Activated B cell treated with CpG ODN at 0.5 μM for 24 hours (primary cell): ENCODE measurements around the gene SLC25A19. TPM values are rescaled to one million over a fixed set of nuclear protein-coding genes. Genes with fewer than 3 reads are reported as not detected.
"Not testable (repeated sequence)": the region's sequence is repeated elsewhere in the genome, so short reads cannot be mapped to it uniquely, and the experiment has no call there.

ENCODE experiments used
- ATAC-seq: fragments of 200-7000 bp; cut with Tn5 transposase; one replicate; pipeline ENCODE4 v1.10.0; 2021; ENCODE audit warnings: low read depth, mild to moderate bottlenecking, moderate library complexity
- CTCF ChIA-PET: fragments of 350-600 bp; sonication (Branson Sonifier 250); formaldehyde crosslinking; loops from one replicate; lab custom pipeline; 2021; ENCODE audit warnings: antibody characterized with exemption; lab: Charles Lee
- POLR2A ChIA-PET: fragments of 350-600 bp; sonication (Branson Sonifier 250); formaldehyde crosslinking; loops from one replicate; lab custom pipeline; 2021; ENCODE audit warnings: antibody characterized with exemption; lab: Charles Lee
- DNase-seq: peaks from one replicate; pipeline ENCODE4 v3.0.0; 2022
- H3K27ac Mint-ChIP-seq: one replicate; pipeline ENCODE4 v1.8.0; 2020; ENCODE audit warnings: mixed read lengths
- H3K27me3 Mint-ChIP-seq: one replicate; pipeline ENCODE4 v1.8.0; 2021; ENCODE audit warnings: mixed read lengths
- H3K36me3 Mint-ChIP-seq: one replicate; pipeline ENCODE4 v1.8.0; 2021; ENCODE audit warnings: low read depth, mixed read lengths
- H3K4me1 Mint-ChIP-seq: one replicate; pipeline ENCODE4 v1.8.0; 2021; ENCODE audit warnings: mixed read lengths
- H3K4me3 Mint-ChIP-seq: one replicate; pipeline ENCODE4 v1.8.0; 2020; ENCODE audit warnings: mild to moderate bottlenecking, mixed read lengths
- H3K9me3 Mint-ChIP-seq: one replicate; pipeline ENCODE4 v1.8.0; 2020; ENCODE audit warnings: mixed read lengths
- intact Hi-C: fragments of 100-400 bp; cut with micrococcal nuclease; formaldehyde crosslinking; loops from one replicate; pipeline ENCODE4 v1.15.1; 2024
- total RNA-seq: library from RNA; stranded (reverse); gene quantifications from 2 replicates; pipeline ENCODE4 v1.2.3, GENCODE V29; 2022
- TF ChIP-seq, protein P1 (sequence below): fragments of 200-600 bp; IDR thresholded peaks from one replicate; pipeline ENCODE4 v1.8.0; 2022; ENCODE audit warnings: antibody characterized with exemption, mild to moderate bottlenecking

SLC25A19 gene
- total RNA-seq, 1 donor from 2014 or later, result 96.7 TPM

DNA sequence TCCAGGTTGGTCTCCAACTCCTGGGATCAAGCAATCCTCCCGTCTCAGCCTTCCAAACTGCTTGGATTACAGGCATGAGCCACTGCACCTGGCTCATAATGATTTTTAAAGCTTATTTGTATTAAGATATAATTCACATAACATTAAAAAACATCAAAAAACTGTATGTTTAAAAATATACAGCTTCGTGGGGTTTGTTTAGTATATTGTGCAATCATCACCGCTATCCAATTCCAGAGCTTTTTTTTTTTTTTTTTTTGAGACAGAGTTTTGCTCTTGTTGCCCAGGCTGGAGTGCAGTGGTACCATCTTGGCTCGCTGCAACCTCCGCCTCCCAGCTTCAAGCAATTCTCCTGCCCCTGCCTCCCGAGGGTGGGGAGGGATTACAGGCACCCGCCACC lies 11.0 kb upstream of the SLC25A19 start:
- ATAC-seq (no peak), DNase-seq (no peak)
- Mint-ChIP-seq H3K27me3 (no peaks in the 10 kb centered on the region), H3K4me1 (peaks cover 46% of the 10 kb centered on the region), H3K9me3 (no peaks in the 10 kb centered on the region), H3K36me3 (peaks cover 4% of the 10 kb centered on the region), H3K4me3 (no peak overlapping the region), H3K27ac (peak overlapping the region; percentile 50)
- ChIA-PET POLR2A (interaction anchor here (1.1 to 17.5 kb wide), 2 partner anchors 17 to 105 kb away, joined by 4 to 1048 read pairs; partner anchors contain the start of gene GRB2), CTCF (no interaction called here)
- intact Hi-C loops, result no loop called here
- TF ChIP-seq, protein P1, sequence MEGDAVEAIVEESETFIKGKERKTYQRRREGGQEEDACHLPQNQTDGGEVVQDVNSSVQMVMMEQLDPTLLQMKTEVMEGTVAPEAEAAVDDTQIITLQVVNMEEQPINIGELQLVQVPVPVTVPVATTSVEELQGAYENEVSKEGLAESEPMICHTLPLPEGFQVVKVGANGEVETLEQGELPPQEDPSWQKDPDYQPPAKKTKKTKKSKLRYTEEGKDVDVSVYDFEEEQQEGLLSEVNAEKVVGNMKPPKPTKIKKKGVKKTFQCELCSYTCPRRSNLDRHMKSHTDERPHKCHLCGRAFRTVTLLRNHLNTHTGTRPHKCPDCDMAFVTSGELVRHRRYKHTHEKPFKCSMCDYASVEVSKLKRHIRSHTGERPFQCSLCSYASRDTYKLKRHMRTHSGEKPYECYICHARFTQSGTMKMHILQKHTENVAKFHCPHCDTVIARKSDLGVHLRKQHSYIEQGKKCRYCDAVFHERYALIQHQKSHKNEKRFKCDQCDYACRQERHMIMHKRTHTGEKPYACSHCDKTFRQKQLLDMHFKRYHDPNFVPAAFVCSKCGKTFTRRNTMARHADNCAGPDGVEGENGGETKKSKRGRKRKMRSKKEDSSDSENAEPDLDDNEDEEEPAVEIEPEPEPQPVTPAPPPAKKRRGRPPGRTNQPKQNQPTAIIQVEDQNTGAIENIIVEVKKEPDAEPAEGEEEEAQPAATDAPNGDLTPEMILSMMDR, result no peak

DNA sequence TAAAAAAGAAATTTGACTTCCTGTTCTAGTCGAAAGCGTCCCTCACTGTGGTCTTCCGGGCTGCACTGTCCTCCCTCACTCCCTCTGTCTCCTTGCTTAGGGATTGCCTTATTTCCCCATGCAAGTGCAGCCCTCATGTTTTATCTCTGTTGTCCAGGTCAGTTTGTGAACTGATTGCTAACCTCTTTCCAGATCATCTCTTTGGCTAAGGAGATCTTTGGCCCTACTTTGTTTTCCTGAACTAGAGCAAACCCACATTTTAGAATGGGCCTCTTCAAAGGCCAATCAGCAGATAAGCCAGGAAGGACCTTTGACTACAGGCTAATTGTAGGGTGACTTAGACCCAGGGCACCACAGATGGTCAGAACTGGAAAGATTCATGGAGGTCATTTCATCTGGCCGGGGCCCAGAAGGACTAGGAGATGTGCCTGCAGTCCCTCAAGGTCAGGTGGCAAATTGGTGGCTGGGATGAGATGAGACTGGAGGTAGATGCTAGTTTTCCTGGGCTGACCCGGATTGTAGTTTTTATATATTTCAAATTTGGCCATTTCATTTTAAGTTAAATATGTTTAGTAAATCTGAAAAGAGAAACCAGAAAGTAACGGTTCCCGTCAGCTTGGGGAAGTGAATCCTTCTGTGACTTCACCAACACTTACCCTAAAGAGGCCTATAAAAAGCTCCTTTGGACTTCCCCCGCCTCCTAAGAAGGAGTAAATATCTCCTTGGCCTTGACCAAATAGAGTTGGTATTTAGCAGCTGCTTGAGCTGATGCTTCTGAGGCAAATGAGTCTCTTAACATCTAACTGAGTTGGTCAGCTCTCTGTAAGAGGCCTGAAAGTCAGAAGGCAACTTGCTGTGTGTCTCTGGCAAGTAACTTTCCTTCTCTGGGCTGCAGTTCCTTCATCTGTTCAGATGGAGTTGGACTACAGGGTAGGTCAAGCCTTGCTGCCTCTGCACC lies 6.2 kb upstream of the SLC25A19 start:
- CTCF ChIA-PET, result interaction anchor here (0.8 to 4.1 kb wide), 6 partner anchors 16 to 110 kb away, joined by 3 to 54 read pairs (median 4); partner anchors contain the start of genes GRB2 and MIF4GD
- no peaks in the 10 kb centered on the region for H3K36me3 Mint-ChIP-seq
- H3K27me3 Mint-ChIP-seq, result no peaks in the 10 kb centered on the region
- H3K4me1 Mint-ChIP-seq, result peaks cover 77% of the 10 kb centered on the region
- ATAC-seq (peak; percentile 64), DNase-seq (peak; percentile 46)
- intact Hi-C loops, result loop anchor here (1.0 to 10.0 kb wide), 3 partner anchors 34 to 969 kb away; partner anchors contain the start of genes GGA3, MRPS7, UBALD2 and UNK
- H3K27ac Mint-ChIP-seq, result peak overlapping the region; percentile 100
- no peaks in the 10 kb centered on the region for H3K9me3 Mint-ChIP-seq
- POLR2A ChIA-PET, result interaction anchor here (0.5 to 17.5 kb wide), 28 partner anchors 10 to 1233 kb away, joined by 3 to 1048 read pairs (median 4); partner anchors contain the start of genes GGA3, GRB2, MIF4GD and MRPS7
- TF ChIP-seq, protein P1, result no peak
- peak overlapping the region; percentile 76 for H3K4me3 Mint-ChIP-seq

DNA sequence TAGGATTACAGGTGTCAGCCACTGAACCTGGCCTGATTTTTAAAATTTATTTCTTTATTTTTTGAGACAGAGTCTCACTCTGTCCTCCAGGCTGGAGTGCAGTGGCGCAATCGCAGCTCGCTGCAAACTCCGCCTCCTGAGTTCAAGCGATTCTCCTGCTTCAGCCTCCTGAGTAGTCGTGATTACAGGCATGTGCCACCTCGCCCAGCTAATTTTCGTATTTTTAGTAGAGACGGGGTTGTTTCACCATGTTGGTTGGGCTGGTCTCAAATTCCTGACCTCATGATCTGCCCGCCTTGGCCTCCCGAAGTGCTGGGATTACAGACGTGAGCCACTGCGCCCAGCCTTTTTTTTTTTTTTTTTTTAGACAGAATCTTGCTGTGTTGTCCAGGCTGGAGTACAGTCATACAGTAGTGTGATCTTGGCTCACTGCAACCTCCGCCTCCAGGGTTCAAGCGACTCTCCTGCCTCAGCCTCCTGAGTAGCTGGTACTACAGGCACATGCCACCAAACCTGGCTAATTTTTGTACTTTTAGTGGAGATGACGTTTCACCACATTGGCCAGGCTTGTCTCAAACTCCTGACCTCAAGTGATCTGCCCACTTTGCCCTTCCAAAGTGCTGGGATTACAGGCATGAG lies 3.7 kb upstream of the SLC25A19 start:
- Mint-ChIP-seq H3K36me3 (peaks cover 11% of the 10 kb centered on the region), H3K4me1 (peaks cover 77% of the 10 kb centered on the region), H3K27ac (peak overlapping the region; percentile 100)
- intact Hi-C loops, result loop anchor here (10.0 kb wide), 1 partner anchor 972 kb away; the partner anchor contains the start of gene UBALD2
- CTCF ChIA-PET, result interaction anchor here (4.9 kb wide), 1 partner anchor 28 kb away, joined by 49 read pairs; no protein-coding TSS in a partner anchor
- not testable (repeated sequence) for DNase-seq, H3K27me3 Mint-ChIP-seq, ATAC-seq, H3K4me3 Mint-ChIP-seq, H3K9me3 Mint-ChIP-seq
- POLR2A ChIA-PET, result interaction anchor here (0.5 to 17.5 kb wide), 7 partner anchors 9 to 394 kb away, joined by 3 to 1048 read pairs (median 5); partner anchors contain the start of genes GRB2 and MIF4GD

DNA sequence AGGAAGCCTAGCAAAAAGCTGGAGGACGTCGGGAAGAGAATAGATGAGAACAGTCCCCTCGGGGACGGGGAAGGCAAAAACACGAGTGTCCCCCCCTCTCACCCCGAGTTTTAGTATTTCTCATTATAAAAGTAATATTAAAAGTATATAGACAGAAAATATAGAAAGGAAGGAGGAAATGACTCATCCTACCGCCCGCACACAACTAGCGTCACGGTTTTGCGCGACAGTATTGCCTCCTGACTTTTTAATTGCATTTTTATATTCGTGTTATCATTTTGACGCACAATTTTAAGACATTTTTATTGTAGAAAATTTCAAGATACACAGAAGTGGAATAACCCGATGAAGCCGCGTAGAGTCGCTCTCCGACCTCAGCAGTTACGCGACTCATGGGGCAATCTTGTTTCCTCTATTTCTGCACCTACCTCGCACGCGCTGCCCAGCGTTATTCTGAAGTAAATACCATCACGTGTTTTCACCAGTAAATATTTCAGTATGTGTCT lies 652 bp upstream of the SLC25A19 start:
- ATAC-seq, result peak; percentile 25
- Mint-ChIP-seq H3K4me1 (peaks cover 58% of the 10 kb centered on the region), H3K27me3 (no peaks in the 10 kb centered on the region), H3K4me3 (peak overlapping the region; percentile 94), H3K9me3 (no peaks in the 10 kb centered on the region), H3K36me3 (peaks cover 32% of the 10 kb centered on the region), H3K27ac (peak overlapping the region; percentile 100)
- intact Hi-C loops, result loop anchor here (1.0 to 10.0 kb wide), 14 partner anchors 7 to 975 kb away; partner anchors contain the start of genes GGA3, GRB2, MIF4GD and MRPS7
- POLR2A ChIA-PET, result interaction anchor here (0.5 to 17.5 kb wide), 49 partner anchors 8 to 490 kb away, joined by 3 to 1048 read pairs (median 5); partner anchors contain the start of genes CDR2L, FDXR, GALK1 and GGA3
- CTCF ChIA-PET, result interaction anchor here (0.6 to 4.9 kb wide), 26 partner anchors 8 to 464 kb away, joined by 3 to 49 read pairs (median 6); partner anchors contain the start of genes GGA3, GRB2, MIF4GD and MRPS7
- DNase-seq, result peak; percentile 39
- TF ChIP-seq, protein P1, result no peak

DNA sequence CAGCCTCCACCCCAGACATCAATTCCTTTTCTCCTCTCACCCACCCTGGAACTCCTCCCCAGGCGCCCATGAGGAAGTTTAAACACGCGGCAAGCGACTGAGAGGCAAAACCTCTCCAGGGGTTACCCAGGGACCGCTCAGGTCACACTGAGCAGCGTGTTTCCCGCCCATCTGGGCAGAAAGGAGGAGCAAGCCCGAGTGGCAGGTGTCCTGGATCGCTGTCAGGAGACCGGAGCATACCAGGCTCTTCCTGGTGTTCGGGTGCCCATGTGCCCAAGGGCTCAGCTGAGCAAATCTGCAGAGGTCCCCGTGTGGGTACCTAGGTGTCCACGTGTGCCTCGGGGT lies 491 bp downstream of the SLC25A19 start:
- H3K9me3 Mint-ChIP-seq, result no peaks in the 10 kb centered on the region
- peaks cover 41% of the 10 kb centered on the region for H3K36me3 Mint-ChIP-seq
- TF ChIP-seq, protein P1, result no peak
- peak overlapping the region; percentile 94 for H3K4me3 Mint-ChIP-seq
- ATAC-seq, result peak; percentile 5
- intact Hi-C loops, result loop anchor here (1.0 to 2.0 kb wide), 12 partner anchors 9 to 379 kb away; partner anchors contain the start of genes GGA3, GRB2, MIF4GD and MRPS7
- peak overlapping the region; percentile 100 for H3K27ac Mint-ChIP-seq
- H3K4me1 Mint-ChIP-seq, result peaks cover 48% of the 10 kb centered on the region
- no peak for DNase-seq
- no peaks in the 10 kb centered on the region for H3K27me3 Mint-ChIP-seq
- CTCF ChIA-PET, result interaction anchor here (0.6 to 4.9 kb wide), 31 partner anchors 9 to 1097 kb away, joined by 3 to 49 read pairs (median 5); partner anchors contain the start of genes GGA3, GRB2, MIF4GD and MRPS7
- POLR2A ChIA-PET, result interaction anchor here (0.6 to 17.5 kb wide), 50 partner anchors 8 to 496 kb away, joined by 3 to 1048 read pairs (median 5); partner anchors contain the start of genes CDR2L, FDXR, GALK1 and GGA3
